LNCAP (cell line): ENCODE data around the gene AREL1.

Experiments
- CTCF ChIP-seq: fragments of 450-650 bp; IDR thresholded peaks from 2 replicates; pipeline ENCODE4 v1.5.1; 2017; ENCODE audit warnings: mild to moderate bottlenecking

AREL1 gene

GRCh38 chr14:74705613-74706500 is 7.0 kb downstream of the AREL1 start:
- TF ChIP-seq CTCF, result no peak

GRCh38 chr14:74704656-74705055 is 8.2 kb downstream of the AREL1 start:
- TF ChIP-seq CTCF, result no peak

- TF ChIP-seq CTCF, result no peak
Measured at GRCh38 chr14:74703043-74703442, 9.8 kb downstream of the AREL1 start.

DNA sequence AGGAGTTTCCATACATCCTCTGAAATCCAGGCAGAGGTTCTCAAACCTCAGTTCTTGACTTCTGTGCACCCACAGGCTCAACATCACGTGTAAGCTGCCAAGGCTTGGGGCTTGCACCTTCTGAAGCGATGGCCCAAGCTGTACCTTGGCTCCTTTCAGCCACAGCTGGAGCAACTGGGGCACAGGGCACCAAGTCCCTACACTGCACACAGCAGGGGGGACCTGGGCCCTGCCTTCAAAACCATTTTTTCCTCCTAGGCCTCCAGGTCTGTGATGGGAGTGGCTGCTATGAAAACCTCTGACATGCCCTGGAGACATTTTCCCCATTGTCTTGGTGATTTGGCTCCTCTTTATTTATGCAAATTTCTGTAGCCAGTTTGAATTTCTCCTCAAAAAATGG is 10.6 kb downstream of the AREL1 start:
- no peak for TF ChIP-seq CTCF

GRCh38 chr14:74698465-74698864 is 14.4 kb downstream of the AREL1 start:
- TF ChIP-seq CTCF, result no peak

GRCh38 chr14:74697976-74698375 is 14.9 kb downstream of the AREL1 start:
- TF ChIP-seq CTCF, result no peak

DNA sequence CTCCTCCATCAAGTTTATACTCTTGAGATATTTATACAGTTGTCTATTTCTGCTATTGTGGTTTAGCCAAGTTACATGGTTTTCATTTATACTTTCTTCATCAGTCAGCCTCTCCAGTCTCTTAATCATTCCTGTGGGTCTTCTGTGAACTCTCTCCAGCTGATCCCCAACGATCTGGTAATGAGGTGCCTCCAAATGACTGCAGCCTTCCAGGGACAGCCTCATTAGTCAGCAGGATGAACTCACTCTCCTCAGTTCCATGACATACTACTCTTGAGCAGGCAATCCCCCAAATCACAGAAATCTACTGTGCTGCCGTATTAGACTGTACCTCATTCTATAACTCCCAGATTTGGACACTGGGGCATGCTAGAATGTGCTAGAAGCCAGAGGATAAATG is 15.3 kb downstream of the AREL1 start:
- TF ChIP-seq CTCF, result no peak
